Adrenal gland (tissue), 5 donors: Measurements from ENCODE around the gene ATP4A.

Experiments
- POLR2A ChIP-seq, 2 donors: fragments of 450-650 bp; IDR thresholded peaks; one replicate each; pipeline ENCODE4 v1.6.1; 2017; ENCODE audit warnings: antibody characterized with exemption in 2 of 2, mild to moderate bottlenecking in 2 of 2, moderate library complexity in 1 of 2
- TF ChIP-seq, protein P1 (sequence below), 6 experiments: fragments of 450-650 bp in 4 of 6; fragments of 200-600 bp in 2 of 6; sonication (generic) in 1 of 6; IDR thresholded peaks; 1 replicate in 5 of 6; 2 replicates in 1 of 6; pipeline versions ENCODE4 v1.5.1 to v1.8.0; 2016 to 2021; ENCODE audit warnings: antibody characterized with exemption in 6 of 6, mild to moderate bottlenecking in 2 of 6, moderate library complexity in 1 of 6
- donor health status: DM: no; HTN: no; CAD: no.

DNA sequence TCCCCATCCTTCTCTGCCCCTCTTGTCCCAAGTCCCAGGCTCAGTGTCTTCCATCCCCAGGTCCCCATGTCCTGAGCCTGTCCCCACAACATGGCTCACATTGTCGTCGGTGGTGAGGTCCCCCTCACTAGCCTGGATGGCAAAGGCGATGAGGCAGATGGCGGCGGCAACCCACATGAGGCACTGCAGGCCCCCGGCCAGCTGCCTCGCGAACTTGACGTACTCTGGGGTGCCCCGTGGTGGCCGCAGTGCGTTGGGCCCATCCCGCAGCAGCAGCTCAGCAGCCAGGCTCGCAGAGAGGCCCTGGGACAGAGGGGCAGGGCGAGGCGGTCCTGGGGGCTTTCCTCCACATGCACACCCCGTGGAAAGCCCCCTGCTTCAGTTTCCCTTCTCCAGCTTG, 1.1 kb downstream of the ATP4A start:
- TF ChIP-seq, protein P1, sequence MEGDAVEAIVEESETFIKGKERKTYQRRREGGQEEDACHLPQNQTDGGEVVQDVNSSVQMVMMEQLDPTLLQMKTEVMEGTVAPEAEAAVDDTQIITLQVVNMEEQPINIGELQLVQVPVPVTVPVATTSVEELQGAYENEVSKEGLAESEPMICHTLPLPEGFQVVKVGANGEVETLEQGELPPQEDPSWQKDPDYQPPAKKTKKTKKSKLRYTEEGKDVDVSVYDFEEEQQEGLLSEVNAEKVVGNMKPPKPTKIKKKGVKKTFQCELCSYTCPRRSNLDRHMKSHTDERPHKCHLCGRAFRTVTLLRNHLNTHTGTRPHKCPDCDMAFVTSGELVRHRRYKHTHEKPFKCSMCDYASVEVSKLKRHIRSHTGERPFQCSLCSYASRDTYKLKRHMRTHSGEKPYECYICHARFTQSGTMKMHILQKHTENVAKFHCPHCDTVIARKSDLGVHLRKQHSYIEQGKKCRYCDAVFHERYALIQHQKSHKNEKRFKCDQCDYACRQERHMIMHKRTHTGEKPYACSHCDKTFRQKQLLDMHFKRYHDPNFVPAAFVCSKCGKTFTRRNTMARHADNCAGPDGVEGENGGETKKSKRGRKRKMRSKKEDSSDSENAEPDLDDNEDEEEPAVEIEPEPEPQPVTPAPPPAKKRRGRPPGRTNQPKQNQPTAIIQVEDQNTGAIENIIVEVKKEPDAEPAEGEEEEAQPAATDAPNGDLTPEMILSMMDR (IDR thresholded peaks at IDR 0.05): no peak
- no peak for TF ChIP-seq POLR2A (IDR thresholded peaks at IDR 0.05)
